ENCODE measurements around the gene CFAP57. TPM values are rescaled to one million over a fixed set of nuclear protein-coding genes. Genes with fewer than 3 reads are reported as not detected.

Gene CFAP57
- total and polyA plus RNA-seq, 2 of the 13 experiments (the other 11 are each of a cell fraction or from before 2014, with no cell fraction given): 0.01 TPM; not detected in 1

GRCh38 chr1:43229826-43230780 lies 58.0 kb downstream of the CFAP57 start (continued):
- TF ChIP-seq ZKSCAN1 (IDR thresholded peaks at IDR 0.05; ENCODE audit: low read length) (no peak), CCAR2 (optimal IDR thresholded peaks at IDR 0.05; ENCODE audit: low read depth, low read length) (no peak), KLF13 (CRISPR knock-in tag; IDR thresholded peaks at IDR 0.05) (no peak), ZBTB33 (CRISPR knock-in tag; IDR thresholded peaks at IDR 0.05) (no peak)

- 2% methylated on average over 4 of the region's 4 CpGs for WGBS (ENCODE audit: low lambda C conversion rate)
- intact Hi-C loops (cut with micrococcal nuclease; ENCODE audit: unreplicated experiment): no loop called here
- DNase-seq (ENCODE audit: low spot score) (no peak), FAIRE-seq (no peak), ATAC-seq (no peak)
- BruUV-seq (replicated peaks): no TSS peak
- no peak overlapping the region for H3K9ac ChIP-seq (ENCODE audit: insufficient read depth, low read depth, low read length)
- peaks cover 0 to 59% of the 10 kb centered on the region in 2 experiments; a peak in 4 of 5 replicates for H3K27me3 ChIP-seq (ENCODE audit: control insufficient read depth in 1 of 2, insufficient read depth in 2 of 2, low read length in 2 of 2)
- no peaks in the 10 kb centered on the region for H4K20me1 ChIP-seq (ENCODE audit: insufficient read depth, low read length)
- in situ Hi-C loops (cut with HindIII; ENCODE audit: extremely low pct_ligation_motif_present, low pct_unique_long_range_greater_than_20kb): no loop called here
- H3K27ac ChIP-seq (ENCODE audit: extremely low read length, insufficient read depth, low read length): no peak overlapping the region
- H2AFZ ChIP-seq (ENCODE audit: low read length): no peak overlapping the region
- H3K9me3 ChIP-seq (ENCODE audit: low read length): no peaks in the 10 kb centered on the region
- no peaks in the 10 kb centered on the region for H3K4me1 ChIP-seq (ENCODE audit: insufficient read depth, low read length)
- no peaks in the 10 kb centered on the region for H3K36me3 ChIP-seq (replicated peaks in 1 of 2; ENCODE audit: control insufficient read depth in 1 of 2, insufficient read depth in 2 of 2, low read length in 2 of 2)
- CTCF ChIA-PET (ENCODE audit: low intra/inter-chr PET ratio, low total read pairs): no interaction called here
- POLR2A ChIA-PET: no interaction called here
- no peaks in the 10 kb centered on the region for H3K79me2 ChIP-seq (ENCODE audit: insufficient read depth, low read length)
- no peak overlapping the region for H3K4me3 ChIP-seq (replicated peaks in 1 of 3; ENCODE audit: insufficient read depth in 1 of 3, low read depth in 2 of 3, low read length in 3 of 3)
- no peak overlapping the region for H3K4me2 ChIP-seq (ENCODE audit: low read depth, low read length)
- TF ChIP-seq ZNF713 (CRISPR knock-in tag; IDR thresholded peaks at IDR 0.05) (no peak), RFX5 (IDR thresholded peaks at IDR 0.05; ENCODE audit: low read depth, low read length) (peak; percentile 86)
These were observed 59.9 kb downstream of the CFAP57 start for GRCh38 chr1:43232074-43232473.
